ENCODE measurements around the gene DPP6. TPM values are rescaled to one million over a fixed set of nuclear protein-coding genes. Genes with fewer than 3 reads are reported as not detected.

Gene DPP6
- total RNA-seq, 1 donor from 2014 or later, result not detected

DNA sequence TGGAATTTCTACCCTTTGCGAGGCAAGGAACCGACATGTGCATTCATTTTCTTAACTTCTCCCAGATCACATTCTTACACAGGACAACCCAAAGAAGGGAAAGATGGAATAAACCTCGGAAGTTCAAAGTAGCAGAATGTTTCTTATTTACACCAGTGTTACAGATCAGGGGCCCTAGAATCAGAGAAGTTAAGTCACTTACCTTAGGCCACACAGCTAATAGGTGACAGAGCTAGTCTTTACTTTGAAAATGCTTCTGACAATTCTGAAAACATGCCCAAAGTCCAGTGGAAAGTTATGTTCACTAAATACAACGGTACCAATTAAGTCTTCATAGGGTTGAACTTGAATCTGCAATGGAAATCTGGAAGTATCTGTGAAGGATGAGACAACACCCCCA, 437.7 kb downstream of the DPP6 start:
- Mint-ChIP-seq H3K9me3 (peaks cover 5% of the 10 kb centered on the region), H3K27ac (no peak overlapping the region), H3K4me3 (no peak overlapping the region), H3K27me3 (no peaks in the 10 kb centered on the region), H3K4me1 (no peaks in the 10 kb centered on the region), H3K36me3 (ENCODE audit: low read depth) (no peaks in the 10 kb centered on the region)
- ChIA-PET CTCF (no interaction called here), POLR2A (no interaction called here)
- TF ChIP-seq, protein P1, sequence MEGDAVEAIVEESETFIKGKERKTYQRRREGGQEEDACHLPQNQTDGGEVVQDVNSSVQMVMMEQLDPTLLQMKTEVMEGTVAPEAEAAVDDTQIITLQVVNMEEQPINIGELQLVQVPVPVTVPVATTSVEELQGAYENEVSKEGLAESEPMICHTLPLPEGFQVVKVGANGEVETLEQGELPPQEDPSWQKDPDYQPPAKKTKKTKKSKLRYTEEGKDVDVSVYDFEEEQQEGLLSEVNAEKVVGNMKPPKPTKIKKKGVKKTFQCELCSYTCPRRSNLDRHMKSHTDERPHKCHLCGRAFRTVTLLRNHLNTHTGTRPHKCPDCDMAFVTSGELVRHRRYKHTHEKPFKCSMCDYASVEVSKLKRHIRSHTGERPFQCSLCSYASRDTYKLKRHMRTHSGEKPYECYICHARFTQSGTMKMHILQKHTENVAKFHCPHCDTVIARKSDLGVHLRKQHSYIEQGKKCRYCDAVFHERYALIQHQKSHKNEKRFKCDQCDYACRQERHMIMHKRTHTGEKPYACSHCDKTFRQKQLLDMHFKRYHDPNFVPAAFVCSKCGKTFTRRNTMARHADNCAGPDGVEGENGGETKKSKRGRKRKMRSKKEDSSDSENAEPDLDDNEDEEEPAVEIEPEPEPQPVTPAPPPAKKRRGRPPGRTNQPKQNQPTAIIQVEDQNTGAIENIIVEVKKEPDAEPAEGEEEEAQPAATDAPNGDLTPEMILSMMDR (IDR thresholded peaks at IDR 0.05), result no peak
- DNase-seq (no peak), ATAC-seq (ENCODE audit: low read depth) (no peak)
- intact Hi-C loops (cut with micrococcal nuclease), result no loop called here

DNA sequence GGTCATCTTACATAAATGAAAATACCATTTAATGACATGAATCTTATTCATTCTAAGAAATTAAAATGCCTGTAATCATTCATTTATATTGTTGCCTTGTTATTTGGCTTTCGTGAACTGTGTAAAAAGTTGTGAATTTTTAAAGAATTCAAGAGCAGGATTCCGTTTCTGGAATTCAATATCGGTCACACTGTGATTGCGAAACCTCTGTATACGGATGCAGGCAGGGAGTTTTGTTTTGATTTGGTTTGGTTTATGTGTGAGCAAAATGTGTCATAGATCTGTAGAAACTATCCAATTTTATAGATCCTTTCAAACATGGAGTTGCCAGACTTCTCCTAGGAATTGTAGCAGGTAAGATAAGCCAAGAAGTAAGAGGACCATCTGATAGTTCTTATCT, 441.4 kb downstream of the DPP6 start:
- Mint-ChIP-seq H3K4me1 (no peaks in the 10 kb centered on the region), H3K9me3 (peaks cover 7% of the 10 kb centered on the region), H3K27ac (no peak overlapping the region), H3K4me3 (no peak overlapping the region), H3K36me3 (ENCODE audit: low read depth) (no peaks in the 10 kb centered on the region), H3K27me3 (no peaks in the 10 kb centered on the region)
- intact Hi-C loops (cut with micrococcal nuclease), result no loop called here
- ChIA-PET POLR2A (no interaction called here), CTCF (no interaction called here)
- TF ChIP-seq, protein P1 (IDR thresholded peaks at IDR 0.05), result no peak
- DNase-seq (no peak), ATAC-seq (ENCODE audit: low read depth) (no peak)

DNA sequence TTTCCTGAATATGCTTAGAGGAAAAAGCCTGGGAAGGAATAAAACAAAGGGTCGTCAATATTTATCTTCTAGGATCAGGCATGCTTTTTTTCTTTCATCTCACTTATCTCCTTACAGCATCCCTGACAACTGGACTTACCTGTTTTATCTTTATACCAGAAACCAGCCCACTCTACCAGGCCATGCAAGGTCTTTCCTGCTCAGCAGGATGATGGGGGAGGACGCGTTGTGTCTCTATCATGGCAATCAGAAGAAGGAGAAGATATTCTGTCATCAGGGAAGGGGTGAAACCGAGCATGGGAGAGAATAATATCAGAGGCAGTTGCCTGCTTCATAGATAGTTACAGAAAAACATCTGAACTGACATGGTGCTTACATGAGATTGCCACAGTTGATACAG, 445.6 kb downstream of the DPP6 start:
- DNase-seq (no peak), ATAC-seq (ENCODE audit: low read depth) (no peak)
- intact Hi-C loops (cut with micrococcal nuclease), result no loop called here
- no peaks in the 10 kb centered on the region for H3K4me1 Mint-ChIP-seq
- ChIA-PET CTCF (no interaction called here), POLR2A (no interaction called here)
- TF ChIP-seq, protein P1 (IDR thresholded peaks at IDR 0.05), result no peak
- no peaks in the 10 kb centered on the region for H3K36me3 Mint-ChIP-seq (ENCODE audit: low read depth)
- peaks cover 13% of the 10 kb centered on the region for H3K9me3 Mint-ChIP-seq
- no peak overlapping the region for H3K27ac Mint-ChIP-seq
- H3K4me3 Mint-ChIP-seq, result no peak overlapping the region
- H3K27me3 Mint-ChIP-seq, result no peaks in the 10 kb centered on the region

DNA sequence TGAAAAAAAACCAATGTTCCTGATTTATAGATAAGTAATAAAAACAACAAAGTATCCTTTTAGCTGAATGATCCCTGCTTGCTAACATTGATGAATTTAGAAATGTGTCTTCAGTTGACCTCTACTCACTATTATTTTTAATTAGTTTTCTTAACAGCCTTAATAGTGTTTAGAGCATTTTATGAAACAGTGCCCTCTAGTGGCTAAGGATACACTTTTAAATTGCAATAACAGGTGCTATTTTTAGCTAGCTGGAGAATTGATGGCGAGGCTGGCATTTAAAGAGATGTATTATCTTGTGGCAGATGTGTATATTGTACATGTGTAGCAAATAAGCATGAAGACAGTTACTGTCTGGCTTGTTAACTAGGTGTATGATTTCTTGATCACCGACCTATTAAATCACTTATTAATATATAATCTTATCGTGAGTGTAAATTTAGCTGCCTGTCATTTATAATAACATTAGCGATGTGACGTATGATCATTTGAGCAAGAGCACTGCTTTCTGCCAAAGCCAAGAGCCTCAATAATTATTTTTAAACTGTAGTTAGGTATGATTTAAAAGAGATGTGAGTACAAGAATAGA, 451.9 kb downstream of the DPP6 start:
- H3K27ac Mint-ChIP-seq, result no peak overlapping the region
- TF ChIP-seq, protein P1 (IDR thresholded peaks at IDR 0.05), result no peak
- intact Hi-C loops (cut with micrococcal nuclease), result loop anchor here (10.0 kb wide), 1 partner anchor 1609 kb away; no protein-coding TSS in a partner anchor
- H3K27me3 Mint-ChIP-seq, result no peaks in the 10 kb centered on the region
- H3K9me3 Mint-ChIP-seq, result peaks cover 11% of the 10 kb centered on the region
- POLR2A ChIA-PET, result no interaction called here
- CTCF ChIA-PET, result interaction anchor here (0.8 to 1.3 kb wide), 2 partner anchors 14 to 1609 kb away, joined by 3 to 4 read pairs; no protein-coding TSS in a partner anchor
- no peaks in the 10 kb centered on the region for H3K36me3 Mint-ChIP-seq (ENCODE audit: low read depth)
- H3K4me3 Mint-ChIP-seq, result no peak overlapping the region
- no peaks in the 10 kb centered on the region for H3K4me1 Mint-ChIP-seq
- no peak for ATAC-seq (ENCODE audit: low read depth)
- no peak for DNase-seq

DNA sequence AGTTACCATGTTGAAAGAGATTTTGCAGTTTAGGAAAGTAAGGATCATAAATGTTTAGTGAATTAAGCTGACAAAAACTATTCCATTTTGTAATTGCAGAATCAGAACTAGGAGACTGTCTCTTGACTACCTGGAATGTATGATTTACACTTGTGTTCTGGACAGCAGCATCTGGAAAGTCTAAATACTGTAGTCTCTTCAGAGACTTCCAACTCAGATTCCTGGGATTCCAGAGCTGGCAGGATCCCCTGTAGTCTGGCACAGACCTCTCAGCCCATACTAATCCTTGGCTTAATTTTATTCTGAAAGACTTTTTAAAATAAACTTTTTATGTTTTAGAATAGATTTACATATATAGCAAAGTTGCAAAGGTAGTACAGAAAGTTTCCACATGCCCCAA, 452.7 kb downstream of the DPP6 start:
- H3K4me3 Mint-ChIP-seq, result no peak overlapping the region
- intact Hi-C loops (cut with micrococcal nuclease), result loop anchor here (10.0 kb wide), 1 partner anchor 1610 kb away; no protein-coding TSS in a partner anchor
- H3K9me3 Mint-ChIP-seq, result peaks cover 13% of the 10 kb centered on the region
- CTCF ChIA-PET, result interaction anchor here (1.3 kb wide), 1 partner anchor 13 kb away, joined by 4 read pairs; no protein-coding TSS in a partner anchor
- POLR2A ChIA-PET, result no interaction called here
- no peak for ATAC-seq (ENCODE audit: low read depth)
- no peak overlapping the region for H3K27ac Mint-ChIP-seq
- TF ChIP-seq, protein P1 (IDR thresholded peaks at IDR 0.05), result no peak
- no peaks in the 10 kb centered on the region for H3K36me3 Mint-ChIP-seq (ENCODE audit: low read depth)
- H3K27me3 Mint-ChIP-seq, result no peaks in the 10 kb centered on the region
- DNase-seq, result no peak
- no peaks in the 10 kb centered on the region for H3K4me1 Mint-ChIP-seq

All from activated B cell treated with CpG ODN at 0.5 μM for 24 hours (primary cell).